ENCODE data around the gene FBF1. TPM values are rescaled to one million over a fixed set of nuclear protein-coding genes. Genes with fewer than 3 reads are reported as not detected.

FBF1 gene
- total RNA-seq = 13.8 and 15.9 TPM in 2 replicates
- polyA plus RNA-seq = 8.2 and 11.8 TPM in 2 replicates

GRCh38 chr17:75940727-75941441 lies at the start of gene FBF1:
Gene FBF1, minus strand, starts transcription at chr17:75941042. Its CDS starts 2,893 bp downstream, at chr17:75938149.
- H3K36me3 ChIP-seq = peaks cover 2% of the 10 kb centered on the region
- no peaks in the 10 kb centered on the region for H3K27me3 ChIP-seq
- peaks cover 3% of the 10 kb centered on the region for H3K4me1 ChIP-seq (ENCODE audit: low read depth)
- H3K9me3 ChIP-seq (ENCODE audit: low read depth) = no peaks in the 10 kb centered on the region
- H3K4me3 ChIP-seq = peak within 1 kb of the TSS; percentile 94
- H3K27ac ChIP-seq = no peak within 1 kb of the TSS
- no peak for TF ChIP-seq CTCF (IDR thresholded peaks at IDR 0.05; ENCODE audit: low read depth, low read length)
- peak; percentile 96 to 97 for DNase-seq (ENCODE audit: low read depth in 1 of 2, low spot score in 1 of 2)

GRCh38 chr17:75987041-75987440 lies 46.2 kb upstream of the FBF1 start:
- Histone ChIP-seq H3K9me3 (ENCODE audit: low read depth) (no peaks in the 10 kb centered on the region), H3K27me3 (no peaks in the 10 kb centered on the region), H3K36me3 (no peaks in the 10 kb centered on the region), H3K27ac (no peak overlapping the region), H3K4me1 (ENCODE audit: low read depth) (no peaks in the 10 kb centered on the region), H3K4me3 (no peak overlapping the region)
- TF ChIP-seq CTCF (IDR thresholded peaks at IDR 0.05; ENCODE audit: low read depth, low read length) = no peak
- no peak for DNase-seq (ENCODE audit: low read depth in 1 of 2, low spot score in 1 of 2)

- no peak overlapping the region for H3K27ac ChIP-seq
- H3K4me3 ChIP-seq = no peak overlapping the region
- no peak for DNase-seq (ENCODE audit: low read depth in 1 of 2, low spot score in 1 of 2)
- H3K9me3 ChIP-seq (ENCODE audit: low read depth) = no peaks in the 10 kb centered on the region
- no peak for TF ChIP-seq CTCF (IDR thresholded peaks at IDR 0.05; ENCODE audit: low read depth, low read length)
- no peaks in the 10 kb centered on the region for H3K27me3 ChIP-seq
- no peaks in the 10 kb centered on the region for H3K4me1 ChIP-seq (ENCODE audit: low read depth)
- H3K36me3 ChIP-seq = no peaks in the 10 kb centered on the region
Measured at GRCh38 chr17:75985986-75986385, 45.1 kb upstream of the FBF1 start.

- no peaks in the 10 kb centered on the region for H3K36me3 ChIP-seq
- H3K27me3 ChIP-seq = no peaks in the 10 kb centered on the region
- H3K9me3 ChIP-seq (ENCODE audit: low read depth) = no peaks in the 10 kb centered on the region
- no peaks in the 10 kb centered on the region for H3K4me1 ChIP-seq (ENCODE audit: low read depth)
- TF ChIP-seq CTCF (IDR thresholded peaks at IDR 0.05; ENCODE audit: low read depth, low read length) = no peak
- no peak overlapping the region for H3K4me3 ChIP-seq
- DNase-seq (ENCODE audit: low read depth in 1 of 2, low spot score in 1 of 2) = peak in 1 of 2 donors; percentile 55
- no peak overlapping the region for H3K27ac ChIP-seq
Measured at GRCh38 chr17:75983501-75984181, 42.8 kb upstream of the FBF1 start.

- H3K27ac ChIP-seq = peak overlapping the region; percentile 97
- H3K9me3 ChIP-seq (ENCODE audit: low read depth) = no peaks in the 10 kb centered on the region
- no peaks in the 10 kb centered on the region for H3K27me3 ChIP-seq
- no peak for DNase-seq (ENCODE audit: low read depth in 1 of 2, low spot score in 1 of 2)
- no peaks in the 10 kb centered on the region for H3K36me3 ChIP-seq
- peaks cover 12% of the 10 kb centered on the region for H3K4me1 ChIP-seq (ENCODE audit: low read depth)
- H3K4me3 ChIP-seq = no peak overlapping the region
- TF ChIP-seq CTCF (IDR thresholded peaks at IDR 0.05; ENCODE audit: low read depth, low read length) = no peak
Measured at GRCh38 chr17:75981019-75981615, 40.3 kb upstream of the FBF1 start.
